ENCODE results near the gene ADGRE3.
"Not testable (repeated sequence)": the region's sequence is repeated elsewhere in the genome, so short reads cannot be mapped to it uniquely, and the experiment has no call there.

Gene ADGRE3

DNA sequence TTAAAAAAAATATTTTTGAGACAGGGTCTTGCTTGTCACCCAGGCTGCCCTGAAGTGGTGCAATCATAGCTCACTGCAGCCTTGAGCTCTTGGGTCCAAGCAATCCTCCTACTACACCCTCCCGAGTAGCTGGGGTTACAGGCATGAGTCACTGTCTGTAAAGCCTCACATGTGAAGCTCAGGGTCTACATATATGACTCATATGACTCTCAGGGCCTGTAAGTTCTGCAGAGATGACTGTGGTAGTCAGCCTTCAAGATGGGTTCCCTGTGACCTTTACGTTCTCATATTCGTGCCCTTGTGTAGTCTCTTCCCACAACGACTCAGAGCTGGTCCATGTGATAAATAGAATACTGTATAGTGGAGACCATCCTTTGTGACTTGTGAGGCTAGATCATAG is 85.2 kb downstream of the ADGRE3 start:
- not testable (repeated sequence) for DNase-seq

- not testable (repeated sequence) for DNase-seq
Observed at GRCh38 chr19:14585187-14585586, 89.5 kb downstream of the ADGRE3 start.

DNA sequence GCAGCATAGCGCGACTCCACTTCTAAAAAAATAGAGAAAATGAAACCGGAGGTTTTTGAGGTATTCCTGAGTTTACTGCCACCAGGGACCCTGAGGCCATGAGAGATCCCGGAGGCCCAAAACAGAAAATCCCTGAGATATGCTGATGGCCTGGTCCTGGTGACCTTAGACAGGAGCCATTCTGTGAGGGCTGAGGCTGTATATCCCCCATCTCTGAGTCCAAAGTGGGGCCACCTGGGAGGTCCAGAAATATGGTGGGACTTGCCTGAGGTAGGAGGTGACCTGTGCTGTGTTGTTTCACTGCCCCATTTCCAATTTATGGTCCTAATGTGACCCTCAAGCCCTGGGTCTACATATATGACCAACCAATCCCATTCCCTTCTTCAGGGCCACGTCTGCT is 90.3 kb downstream of the ADGRE3 start:
- not testable (repeated sequence) for DNase-seq

GRCh38 chr19:14582894-14583340 is 91.7 kb downstream of the ADGRE3 start, which contains the start of gene CLEC17A:
CLEC17A (plus strand) TSS chr19:14583084; CDS start chr19:14583161, 77 bp downstream.
- DNase-seq: no peak

DNA sequence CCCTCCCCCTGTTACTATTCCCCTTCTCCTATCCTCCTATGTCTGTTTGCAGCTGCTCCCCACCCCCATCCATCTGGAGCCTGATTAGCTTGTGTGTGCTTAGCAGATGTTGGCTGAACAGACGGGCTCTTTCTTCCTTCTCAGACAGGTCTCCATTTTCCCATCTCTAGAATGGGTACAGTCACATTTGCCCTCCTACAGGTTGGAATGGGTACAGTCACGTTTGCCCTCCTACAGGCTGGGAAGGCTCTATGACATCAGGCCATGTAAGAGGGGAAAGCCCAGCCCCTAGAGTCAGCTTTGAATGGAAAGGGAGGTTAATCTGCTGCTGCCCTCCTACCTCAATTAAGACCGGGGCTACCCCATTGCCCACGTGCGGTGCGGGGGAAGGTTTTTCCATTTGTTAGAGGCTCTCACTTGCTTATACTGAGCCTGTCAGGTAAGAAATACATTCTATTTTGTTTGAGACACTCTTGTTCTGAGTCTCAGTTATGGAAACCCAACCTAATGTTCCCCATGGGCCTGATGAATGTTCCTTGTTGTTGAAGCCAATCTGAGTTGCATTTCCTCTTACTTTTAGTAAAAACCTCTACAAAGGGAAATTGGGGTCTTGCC is 93.9 kb downstream of the ADGRE3 start:
- DNase-seq: no peak

- no peak for DNase-seq
Observed at GRCh38 chr19:14577885-14578427, 96.7 kb downstream of the ADGRE3 start.

- no peak for DNase-seq
Observed at GRCh38 chr19:14577264-14577663, 97.4 kb downstream of the ADGRE3 start.

GRCh38 chr19:14576363-14576762 is 98.3 kb downstream of the ADGRE3 start:
- DNase-seq: no peak

DNA sequence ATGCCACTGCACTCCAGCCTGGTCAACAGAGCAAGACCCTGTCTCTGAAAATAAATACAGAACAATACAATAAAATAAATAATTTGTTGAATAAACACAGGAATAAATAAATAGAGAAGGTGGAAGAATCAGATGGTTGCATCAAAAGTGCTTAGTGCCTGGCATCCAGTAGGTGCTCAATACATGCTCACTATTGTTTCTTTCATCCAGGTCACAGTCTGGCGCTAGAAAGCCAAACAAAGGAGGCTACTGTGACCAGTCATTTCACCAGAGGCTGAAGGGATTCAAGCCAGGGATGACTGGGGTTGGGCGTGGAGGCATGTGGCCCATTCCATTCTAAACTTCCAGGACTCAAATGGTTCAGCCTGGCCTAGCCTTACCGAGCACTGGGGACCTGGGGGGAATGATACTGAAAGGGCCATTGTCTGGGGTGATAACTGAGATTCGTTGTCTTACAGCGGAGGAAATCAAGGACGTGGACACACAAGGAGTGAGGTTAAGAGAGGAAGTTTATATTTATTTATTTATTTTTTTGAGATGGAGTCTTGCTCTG is 99.1 kb downstream of the ADGRE3 start:
- no peak for DNase-seq

GRCh38 chr19:14571695-14572490 is 102.8 kb downstream of the ADGRE3 start, which contains the start of gene NDUFB7:
NDUFB7 (minus strand) TSS chr19:14572066; CDS start chr19:14572000, 66 bp downstream.
- DNase-seq: peak; percentile 91 to 98

GRCh38 chr19:14570864-14571527 is 103.6 kb downstream of the ADGRE3 start:
- DNase-seq: no peak

Measured in NCI-H2081 (cell line).